Esophagus mucosa (tissue), 1 donor: Measurements from ENCODE around the gene PPIP5K1. TPM values are rescaled to one million over a fixed set of nuclear protein-coding genes. Genes with fewer than 3 reads are reported as not detected.

ENCODE experiments used
- ATAC-seq: fragments of 200-7000 bp; cut with Tn5 transposase; one replicate; pipeline ENCODE4 v1.9.1; 2020
- total RNA-seq: library from RNA; stranded (reverse); gene quantifications from one replicate; pipeline ENCODE4 v1.2.4, GENCODE V29; 2023
- donor health status: DM: yes; HTN: yes; CAD: no.

Gene PPIP5K1
- total RNA-seq, 1 donor from 2014 or later = 27.3 TPM

DNA sequence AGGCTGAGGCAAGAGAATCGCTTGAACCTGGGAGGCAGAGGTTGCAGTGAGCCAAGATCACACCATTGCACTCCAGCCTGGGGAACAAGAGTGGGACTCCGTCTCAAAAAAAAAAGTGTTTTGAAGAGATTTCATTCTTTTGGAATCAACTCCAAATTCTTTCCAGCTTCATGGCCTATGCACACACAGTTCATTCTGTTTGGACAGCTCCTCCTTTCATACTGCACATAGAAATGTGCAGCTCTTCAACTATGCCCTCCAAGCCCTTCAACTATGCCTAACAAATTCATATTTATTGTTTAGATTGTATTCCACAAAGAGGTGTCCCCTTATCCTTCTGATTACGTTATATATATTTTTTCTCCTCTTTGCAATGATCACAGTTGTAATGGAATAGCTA lies 101.2 kb downstream of the PPIP5K1 start:
- no peak for ATAC-seq

DNA sequence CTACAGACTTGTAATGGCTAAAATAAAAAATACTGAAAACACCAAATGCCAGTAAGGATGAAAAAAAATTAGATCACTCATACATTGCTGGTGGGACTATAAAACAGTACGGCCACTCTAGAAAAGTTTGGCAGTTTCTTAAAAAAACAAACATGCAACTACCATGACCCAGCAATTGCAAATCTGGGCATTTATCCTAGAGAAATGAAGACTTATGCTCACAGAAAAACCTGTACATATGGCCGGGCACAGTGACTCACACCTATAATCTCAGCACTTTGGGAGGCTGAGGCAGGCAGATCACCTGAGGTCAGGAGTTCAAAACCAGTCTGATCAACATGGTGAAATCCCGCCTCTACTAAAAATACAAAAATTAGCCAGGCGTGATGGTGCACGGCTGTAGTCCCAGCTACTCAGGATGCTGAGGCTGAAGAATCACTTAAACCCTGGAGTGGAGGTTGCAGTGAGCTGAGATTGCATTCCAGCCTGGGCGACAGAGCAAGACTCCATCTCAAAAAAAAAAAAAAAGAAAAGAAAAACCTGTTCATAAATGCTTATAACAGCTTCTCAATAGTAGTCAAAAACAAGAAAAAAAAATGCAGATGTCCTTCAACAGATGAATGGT lies 102.6 kb downstream of the PPIP5K1 start:
- ATAC-seq = no peak

DNA sequence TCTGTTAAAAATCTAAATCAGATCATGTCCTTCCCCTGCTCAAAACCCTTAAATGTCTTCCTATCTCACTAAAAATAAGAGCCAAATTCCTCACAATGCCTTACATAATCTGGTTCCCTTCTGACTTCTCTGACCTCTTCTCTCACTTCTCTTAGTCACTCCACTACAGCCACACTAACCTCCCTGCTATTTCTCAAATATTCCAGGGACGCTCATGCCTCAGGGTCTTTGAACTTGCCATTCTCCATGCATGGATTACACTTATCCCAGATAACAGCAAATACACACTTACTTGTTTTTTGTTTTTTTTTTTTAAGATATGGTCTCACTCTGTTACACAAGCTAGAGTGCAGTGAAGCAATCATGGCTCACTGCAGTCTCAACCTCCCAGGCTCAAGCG lies 105.6 kb downstream of the PPIP5K1 start:
- no peak for ATAC-seq

Other genes starting within 250 kb of the PPIP5K1 start
- gene ZSCAN29, start 219.2 kb downstream of the PPIP5K1 start, total RNA-seq = 15.4 TPM
- 10.7 TPM for gene TUBGCP4, start 219.1 kb downstream of the PPIP5K1 start, total RNA-seq
- gene TP53BP1, start 97.1 kb downstream of the PPIP5K1 start, total RNA-seq = 16.5 TPM
- gene MAP1A, start 72.6 kb downstream of the PPIP5K1 start, total RNA-seq = 0.76 TPM
- gene CKMT1B, start 3.8 kb upstream of the PPIP5K1 start, total RNA-seq = 50.7 TPM
- gene STRC, start 28.6 kb upstream of the PPIP5K1 start, total RNA-seq = not detected
- 3.5 TPM for gene CATSPER2, start 58.6 kb upstream of the PPIP5K1 start, total RNA-seq
- 63.2 TPM for gene CKMT1A, start 103.7 kb upstream of the PPIP5K1 start, total RNA-seq
- 209 TPM for gene PDIA3, start 156.2 kb upstream of the PPIP5K1 start, total RNA-seq
- 12.7 TPM for gene ELL3, start 186.8 kb upstream of the PPIP5K1 start, total RNA-seq
- gene SERF2, start 202.1 kb upstream of the PPIP5K1 start, total RNA-seq = 616 TPM
- gene SERINC4, start 210.0 kb upstream of the PPIP5K1 start, total RNA-seq = 0.36 TPM
- 14.0 TPM for gene HYPK, start 210.4 kb upstream of the PPIP5K1 start, total RNA-seq
- 15.1 TPM for gene MFAP1, start 234.5 kb upstream of the PPIP5K1 start, total RNA-seq
- 10.4 TPM for gene WDR76, start 236.8 kb upstream of the PPIP5K1 start, total RNA-seq